ENCODE data around the gene CAPN5. TPM values are rescaled to one million over a fixed set of nuclear protein-coding genes. Genes with fewer than 3 reads are reported as not detected.

Gene CAPN5
- total and polyA plus RNA-seq, 10 of the 15 experiments (the other 5 are each of a cell fraction or from before 2014, with no cell fraction given): 0.02 to 0.33 (median 0.07) TPM; not detected in 3

GRCh38 chr11:77038029-77038824 is 28.5 kb upstream of the CAPN5 start (continued):
- TF ChIP-seq NBN (IDR thresholded peaks at IDR 0.05) (0 out of 2 replicates have a peak, but pooled peaks have one; percentile 18), NR2C1 (IDR thresholded peaks at IDR 0.05) (no peak), EP300 (IDR thresholded peaks at IDR 0.05; ENCODE audit: borderline replicate concordance in 1 of 2, control insufficient read depth in 1 of 2, low read depth in 2 of 2, low read length in 2 of 2) (peak in 1 of 2 experiments; percentile 30; a peak in 1 of 4 replicates), BHLHE40 (IDR thresholded peaks at IDR 0.05; ENCODE audit: borderline replicate concordance in 1 of 2, low read depth in 2 of 2, low read length in 1 of 2) (no peak), STAT3 (IDR thresholded peaks at IDR 0.05; ENCODE audit: low read depth, low read length) (no peak), MTA2 (IDR thresholded peaks at IDR 0.05; ENCODE audit: low read depth) (0 out of 2 replicates have a peak, but pooled peaks have one; percentile 34), RBBP5 (conservative IDR thresholded peaks at IDR 0.05) (no peak), JUNB (IDR thresholded peaks at IDR 0.05) (no peak), BMI1 (IDR thresholded peaks at IDR 0.05; ENCODE audit: borderline replicate concordance) (no peak), PML (IDR thresholded peaks at IDR 0.05; ENCODE audit: low read length) (no peak), ZNF592 (IDR thresholded peaks at IDR 0.05) (no peak), IKZF2 (IDR thresholded peaks at IDR 0.05) (peak in 1 of 2 experiments; percentile 28; a peak in 2 of 4 replicates), ATF7 (IDR thresholded peaks at IDR 0.05; ENCODE audit: low read depth) (no peak), REST (IDR thresholded peaks at IDR 0.05; ENCODE audit: low read depth, low read length) (no peak), MYC (IDR thresholded peaks at IDR 0.05; ENCODE audit: insufficient read depth, insufficient read length, insufficient replicate concordance, low read length, severe bottlenecking) (no peak), SPI1 (IDR thresholded peaks at IDR 0.05; ENCODE audit: borderline replicate concordance, insufficient read depth, low read depth, low read length) (peak; percentile 70; the same call in 1 of the 2 replicates), IRF3 (IDR thresholded peaks at IDR 0.05) (no peak), LARP7 (IDR thresholded peaks at IDR 0.05) (no peak), CHD4 (IDR thresholded peaks at IDR 0.05) (no peak), CHD1 (IDR thresholded peaks at IDR 0.05; ENCODE audit: low read depth, low read length) (no peak), WRNIP1 (IDR thresholded peaks at IDR 0.05; ENCODE audit: borderline replicate concordance, low read depth, low read length) (no peak), ZNF384 (IDR thresholded peaks at IDR 0.05; ENCODE audit: borderline replicate concordance, low read depth, low read length) (no peak)
